Activated CD4-positive, alpha-beta T cell treated with anti-CD3 and anti-CD28 coated beads, Interleukin-2, amount 10 ng/mL, durations not matched to agents 24 days and 14 days (primary cell): ENCODE data around the gene ENO4. TPM values are rescaled to one million over a fixed set of nuclear protein-coding genes. Genes with fewer than 3 reads are reported as not detected.

Experiments
- DNase-seq: peaks from one replicate; pipeline ENCODE4 v3.0.0; 2022
- H3K27ac Mint-ChIP-seq: one replicate; pipeline ENCODE4 v1.8.0; 2022; ENCODE audit warnings: mild to moderate bottlenecking, mixed read lengths
- H3K27me3 Mint-ChIP-seq: one replicate; pipeline ENCODE4 v1.8.0; 2022; ENCODE audit warnings: mixed read lengths
- H3K36me3 Mint-ChIP-seq: one replicate; pipeline ENCODE4 v1.8.0; 2022; ENCODE audit warnings: low read depth, mild to moderate bottlenecking, mixed read lengths
- H3K4me1 Mint-ChIP-seq: one replicate; pipeline ENCODE4 v1.8.0; 2021; ENCODE audit warnings: mixed read lengths
- H3K4me3 Mint-ChIP-seq: one replicate; pipeline ENCODE4 v1.8.0; 2022; ENCODE audit warnings: mild to moderate bottlenecking, moderate library complexity, mixed read lengths
- H3K9me3 Mint-ChIP-seq: one replicate; pipeline ENCODE4 v1.8.0; 2021; ENCODE audit warnings: mixed read lengths
- intact Hi-C: fragments of 100-400 bp; cut with micrococcal nuclease; formaldehyde crosslinking; loops from one replicate; pipeline ENCODE4 v1.15.1; 2023
- total RNA-seq: library from RNA; stranded (reverse); gene quantifications from 2 replicates; pipeline ENCODE4 v1.2.3, GENCODE V29; 2022

ENO4 gene
- total RNA-seq, 1 donor from 2014 or later: not detected

DNA sequence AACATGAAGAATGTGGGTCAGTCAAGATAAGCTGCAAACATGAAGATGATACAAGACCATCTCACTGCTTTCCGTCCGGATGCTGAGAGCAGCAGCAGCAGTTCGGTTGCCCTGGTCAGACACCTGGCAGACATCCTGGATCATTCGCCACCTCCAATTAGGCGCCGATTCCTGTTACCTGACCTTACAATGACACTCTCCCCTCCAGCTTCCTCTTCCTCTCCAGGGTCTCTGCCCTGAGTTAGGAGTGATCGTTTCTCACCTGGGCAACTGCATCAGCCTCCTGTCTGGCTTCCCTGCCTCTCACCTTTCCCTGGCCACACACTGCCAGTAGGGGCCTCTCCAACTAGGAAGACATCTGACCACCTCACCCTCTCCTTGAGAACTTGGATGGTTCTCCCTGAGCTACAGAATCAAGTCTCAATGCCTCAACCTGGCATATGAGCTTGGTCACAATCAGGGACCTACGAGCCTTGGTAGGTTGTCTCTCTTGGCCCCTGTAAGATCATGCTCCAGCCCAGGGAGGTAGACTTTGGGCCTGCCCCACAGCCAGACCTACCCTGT, 31.4 kb upstream of the ENO4 start:
- Mint-ChIP-seq H3K27me3 (peaks cover 2% of the 10 kb centered on the region), H3K4me3 (no peak overlapping the region), H3K27ac (no peak overlapping the region), H3K9me3 (peaks cover 8% of the 10 kb centered on the region), H3K36me3 (no peaks in the 10 kb centered on the region), H3K4me1 (no peaks in the 10 kb centered on the region)
- intact Hi-C loops: no loop called here
- no peak for DNase-seq

DNA sequence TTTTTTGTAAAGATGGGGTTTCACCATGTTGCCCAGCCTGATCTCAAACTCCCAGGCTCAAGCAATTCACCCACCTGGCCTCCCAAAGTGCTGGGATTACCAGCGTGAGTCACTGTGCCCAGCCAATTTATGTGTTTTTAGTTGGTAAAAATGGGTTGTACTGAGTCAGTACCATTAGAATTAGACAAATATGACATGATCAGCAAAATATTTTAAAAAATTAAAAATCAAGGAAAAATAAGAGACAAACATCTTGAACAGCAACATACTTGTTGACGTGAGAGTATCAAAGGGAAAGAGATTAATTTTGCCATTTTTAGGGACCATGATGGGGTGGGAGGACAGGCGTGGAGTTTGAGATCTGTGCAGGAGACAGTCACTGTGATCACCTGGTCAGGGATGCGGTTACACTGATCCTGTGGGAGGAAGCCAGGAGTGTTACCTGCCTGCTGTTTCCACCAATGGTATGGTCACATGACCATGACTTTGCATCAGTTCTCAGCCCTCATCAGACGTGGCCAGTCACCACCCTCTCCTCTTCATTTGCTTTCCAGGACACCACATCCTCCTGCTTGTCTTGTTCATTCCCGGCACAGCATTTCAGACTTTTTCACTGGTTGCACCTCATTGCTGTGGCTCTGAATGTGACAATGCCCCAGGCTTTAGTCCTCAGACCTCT, 29.2 kb upstream of the ENO4 start:
- no peak for DNase-seq
- Mint-ChIP-seq H3K27me3 (no peaks in the 10 kb centered on the region), H3K4me1 (no peaks in the 10 kb centered on the region), H3K36me3 (no peaks in the 10 kb centered on the region), H3K4me3 (no peak overlapping the region), H3K27ac (no peak overlapping the region), H3K9me3 (peaks cover 8% of the 10 kb centered on the region)
- intact Hi-C loops: no loop called here

DNA sequence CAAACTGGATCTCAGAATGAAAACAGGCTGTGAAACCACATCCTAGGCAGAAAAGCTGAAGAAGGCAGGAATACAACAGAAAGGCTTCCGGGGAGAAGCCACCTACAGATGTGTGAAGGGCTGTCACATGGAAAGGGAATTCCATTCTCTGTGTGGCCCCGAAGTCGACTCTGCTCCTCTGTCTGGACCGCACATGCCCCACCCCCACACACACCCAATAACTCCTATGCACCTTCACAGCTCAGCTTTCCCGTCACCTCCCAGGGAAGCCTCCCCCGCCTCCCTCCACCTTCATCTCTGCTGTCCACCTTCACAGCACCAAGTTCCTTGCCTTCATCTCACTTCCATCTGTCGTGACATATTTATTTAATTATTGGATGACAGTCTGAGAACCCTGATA, 23.4 kb upstream of the ENO4 start:
- intact Hi-C loops: no loop called here

DNA sequence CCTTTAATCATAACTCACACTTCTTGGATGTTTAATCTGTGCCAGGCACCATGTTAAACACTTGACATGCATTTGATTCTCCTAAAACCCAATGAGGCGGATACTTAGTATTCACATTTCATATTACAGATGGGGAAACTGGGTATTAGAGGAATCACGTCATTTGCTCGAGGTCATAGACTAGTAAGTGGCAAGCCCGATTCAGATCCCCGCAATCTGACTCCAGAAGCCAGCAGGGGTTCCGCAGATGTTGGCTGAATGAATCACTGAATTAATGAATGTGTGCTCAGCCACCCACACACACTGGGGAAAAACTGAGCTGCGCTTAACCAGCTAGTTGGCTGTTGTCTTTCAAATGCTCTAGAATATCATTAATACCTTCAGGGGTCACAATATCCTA, 22.5 kb upstream of the ENO4 start:
- intact Hi-C loops: no loop called here
- Mint-ChIP-seq H3K4me1 (no peaks in the 10 kb centered on the region), H3K27ac (no peak overlapping the region), H3K4me3 (no peak overlapping the region), H3K36me3 (no peaks in the 10 kb centered on the region), H3K9me3 (no peaks in the 10 kb centered on the region), H3K27me3 (peaks cover 3% of the 10 kb centered on the region)
- no peak for DNase-seq

More for the DNA sequence above, 23.4 kb upstream of the ENO4 start:
- peaks cover 8% of the 10 kb centered on the region for H3K9me3 Mint-ChIP-seq
- no peaks in the 10 kb centered on the region for H3K4me1 Mint-ChIP-seq
- no peak overlapping the region for H3K4me3 Mint-ChIP-seq
- no peak overlapping the region for H3K27ac Mint-ChIP-seq
- no peak for DNase-seq
- no peaks in the 10 kb centered on the region for H3K36me3 Mint-ChIP-seq
- peaks cover 3% of the 10 kb centered on the region for H3K27me3 Mint-ChIP-seq

DNA sequence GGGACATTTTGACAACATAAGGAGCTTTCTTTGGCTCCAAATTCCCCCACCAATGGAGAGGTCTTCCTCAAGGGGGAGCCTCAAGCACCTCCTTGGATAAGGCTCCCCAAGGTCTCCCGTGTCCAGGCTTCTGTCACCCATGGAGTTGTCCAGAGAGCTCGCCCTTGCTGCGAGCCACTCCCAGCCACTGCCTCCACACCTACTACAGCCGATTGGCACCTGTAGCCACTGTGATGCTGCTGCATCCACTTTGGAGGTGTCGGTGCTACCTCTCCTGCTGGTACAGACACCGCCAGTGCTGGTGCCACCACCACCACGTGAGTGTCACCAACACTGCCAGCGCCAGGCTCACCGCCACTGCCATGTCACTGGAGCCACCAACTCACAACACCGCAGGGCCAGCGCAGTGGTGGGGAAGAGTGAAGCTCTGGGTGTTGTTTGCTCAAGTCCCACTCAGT, 22.1 kb upstream of the ENO4 start:
- Mint-ChIP-seq H3K27me3 (peaks cover 3% of the 10 kb centered on the region), H3K9me3 (no peaks in the 10 kb centered on the region), H3K4me3 (no peak overlapping the region), H3K27ac (no peak overlapping the region), H3K36me3 (no peaks in the 10 kb centered on the region), H3K4me1 (no peaks in the 10 kb centered on the region)
- intact Hi-C loops: no loop called here
- DNase-seq: no peak

DNA sequence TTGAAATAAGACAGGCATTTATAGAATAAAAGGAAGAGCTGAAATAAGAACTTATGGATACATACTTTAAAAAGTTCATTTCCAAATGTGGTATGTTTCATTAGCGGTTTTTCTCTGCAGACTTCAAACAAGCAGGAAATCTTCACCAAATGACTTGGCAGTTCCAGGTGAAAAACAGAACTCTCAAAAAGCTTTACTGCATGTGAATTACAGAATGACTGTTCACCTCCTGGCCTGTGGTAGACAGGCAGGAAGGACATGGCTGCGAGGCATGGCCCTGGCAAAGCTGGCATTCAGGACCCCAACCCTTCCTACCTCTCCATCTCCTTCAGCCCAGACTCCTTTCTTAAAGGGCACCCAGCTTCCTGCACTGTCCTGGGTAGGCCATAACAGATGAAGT, 21.2 kb upstream of the ENO4 start:
- peaks cover 3% of the 10 kb centered on the region for H3K27me3 Mint-ChIP-seq
- no peak for DNase-seq
- no peak overlapping the region for H3K4me3 Mint-ChIP-seq
- H3K27ac Mint-ChIP-seq: no peak overlapping the region
- no peaks in the 10 kb centered on the region for H3K9me3 Mint-ChIP-seq
- no peaks in the 10 kb centered on the region for H3K36me3 Mint-ChIP-seq
- no peaks in the 10 kb centered on the region for H3K4me1 Mint-ChIP-seq
- intact Hi-C loops: no loop called here

DNA sequence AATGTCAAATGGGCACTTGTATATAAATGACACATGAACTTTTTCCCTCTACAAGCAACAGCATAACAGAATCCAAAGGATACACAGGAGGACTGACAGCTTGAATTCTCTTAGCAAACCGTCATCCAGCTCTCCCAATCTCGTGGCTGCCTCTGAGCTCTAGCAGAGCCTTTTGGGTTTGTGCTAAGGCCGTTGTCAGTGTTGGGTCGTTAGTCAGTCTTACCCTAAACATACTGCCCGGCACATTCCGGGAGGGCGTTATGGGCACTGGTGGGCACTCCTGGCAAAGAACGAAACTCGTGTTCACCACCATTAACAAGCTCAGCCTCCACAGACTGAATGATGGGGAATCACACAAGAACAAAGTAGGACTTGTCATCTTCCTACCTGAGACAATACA, 19.6 kb upstream of the ENO4 start:
- H3K27me3 Mint-ChIP-seq: peaks cover 3% of the 10 kb centered on the region
- H3K36me3 Mint-ChIP-seq: no peaks in the 10 kb centered on the region
- no peak for DNase-seq
- H3K9me3 Mint-ChIP-seq: no peaks in the 10 kb centered on the region
- no peaks in the 10 kb centered on the region for H3K4me1 Mint-ChIP-seq
- no peak overlapping the region for H3K4me3 Mint-ChIP-seq
- intact Hi-C loops: no loop called here
- H3K27ac Mint-ChIP-seq: no peak overlapping the region

DNA sequence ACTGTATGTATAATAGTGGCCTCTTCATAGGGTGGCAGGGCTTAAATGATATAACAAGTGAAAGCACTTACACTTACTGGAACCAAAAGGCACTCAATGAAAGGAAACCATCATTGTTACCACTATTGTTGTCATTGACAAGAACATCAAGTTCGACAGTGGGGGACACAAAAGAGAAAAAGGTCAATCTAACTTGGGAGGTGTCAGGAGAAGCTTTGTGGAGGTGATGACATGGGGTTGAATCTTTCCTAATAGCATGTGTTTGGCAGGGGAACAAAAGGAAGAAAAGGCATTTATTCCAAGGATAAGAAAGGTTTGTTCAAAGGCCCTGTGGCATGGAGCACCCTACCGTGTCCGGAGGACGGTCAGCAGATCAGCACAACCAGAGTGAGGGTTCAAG, 18.2 kb upstream of the ENO4 start:
- no peaks in the 10 kb centered on the region for H3K9me3 Mint-ChIP-seq
- peaks cover 3% of the 10 kb centered on the region for H3K27me3 Mint-ChIP-seq
- H3K4me1 Mint-ChIP-seq: no peaks in the 10 kb centered on the region

DNA sequence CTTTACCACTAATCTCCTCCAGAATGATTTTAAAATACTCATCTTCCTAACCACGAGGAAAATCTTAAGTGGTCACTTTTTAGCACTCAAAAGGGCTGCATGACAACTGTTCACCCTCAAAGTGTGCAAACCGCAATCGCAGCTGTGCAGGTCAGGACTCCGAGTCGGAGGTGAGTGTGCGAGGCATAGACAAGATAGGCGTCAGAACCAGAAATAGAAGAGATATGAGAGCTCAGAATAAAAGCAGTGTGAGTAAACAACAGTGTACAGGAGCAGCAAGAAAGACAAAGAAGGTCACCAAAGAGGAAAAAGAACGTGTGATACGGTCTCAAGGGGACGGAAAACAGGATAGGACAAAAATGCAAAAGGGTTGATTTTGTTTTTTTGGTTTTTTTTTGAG, 17.5 kb upstream of the ENO4 start:
- no peaks in the 10 kb centered on the region for H3K9me3 Mint-ChIP-seq
- intact Hi-C loops: no loop called here

More for the DNA sequence above, 18.2 kb upstream of the ENO4 start:
- Mint-ChIP-seq H3K36me3 (no peaks in the 10 kb centered on the region), H3K27ac (no peak overlapping the region), H3K4me3 (no peak overlapping the region)
- DNase-seq: no peak
- intact Hi-C loops: no loop called here

DNA sequence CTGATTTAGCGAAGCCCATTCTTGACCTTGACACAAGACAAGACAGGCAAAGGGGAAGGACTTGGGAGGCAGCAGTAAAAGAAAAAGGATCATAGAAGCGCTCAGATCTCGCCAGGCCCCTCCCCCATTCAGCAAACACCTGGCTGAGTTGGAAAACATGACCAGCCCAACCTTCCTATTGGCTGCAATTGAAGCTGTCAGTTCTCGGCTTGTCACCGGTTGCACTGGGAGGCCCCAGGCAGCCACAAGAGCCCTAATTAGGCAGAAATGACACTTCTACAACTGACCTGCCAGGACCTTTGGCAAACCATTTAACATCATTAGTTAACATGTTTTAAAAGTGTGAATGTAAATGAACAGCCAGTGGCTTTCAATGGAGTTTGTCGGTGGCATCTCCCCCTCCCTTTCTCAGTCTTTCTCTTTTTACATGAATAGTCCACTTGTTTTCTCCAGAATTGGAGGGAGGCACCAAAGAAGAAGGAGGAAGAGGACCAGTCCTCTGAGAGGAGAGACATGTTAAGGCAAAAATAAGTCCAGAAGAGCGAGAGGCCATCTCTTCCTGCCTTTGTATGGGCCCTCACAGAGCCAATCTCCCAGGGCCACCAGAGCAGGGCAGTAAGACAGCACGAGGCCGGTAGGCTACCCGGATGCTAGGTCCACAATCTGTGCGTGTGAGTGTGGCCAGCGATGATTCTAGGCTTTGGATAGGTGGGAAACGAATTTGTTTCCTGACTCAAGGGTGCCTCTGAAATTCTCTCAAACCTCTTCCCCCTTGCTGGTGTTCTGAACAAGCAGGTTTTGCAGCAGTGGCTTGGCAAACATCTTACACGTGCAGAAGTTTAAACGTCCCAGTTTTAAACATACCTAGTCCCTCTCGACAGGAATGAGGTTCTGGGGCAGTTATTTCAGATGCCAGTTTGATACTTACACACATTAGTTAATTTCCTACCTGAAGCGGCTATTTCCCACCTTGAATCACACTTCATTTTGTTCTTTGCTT, 15.0 kb upstream of the ENO4 start:
- no peak for DNase-seq
- Mint-ChIP-seq H3K27ac (no peak overlapping the region), H3K27me3 (peaks cover 3% of the 10 kb centered on the region), H3K9me3 (no peaks in the 10 kb centered on the region), H3K4me3 (no peak overlapping the region), H3K36me3 (no peaks in the 10 kb centered on the region), H3K4me1 (no peaks in the 10 kb centered on the region)
- intact Hi-C loops: no loop called here

More for the DNA sequence above, 17.5 kb upstream of the ENO4 start:
- DNase-seq: no peak
- peaks cover 3% of the 10 kb centered on the region for H3K27me3 Mint-ChIP-seq
- no peak overlapping the region for H3K4me3 Mint-ChIP-seq
- H3K27ac Mint-ChIP-seq: no peak overlapping the region
- H3K36me3 Mint-ChIP-seq: no peaks in the 10 kb centered on the region
- no peaks in the 10 kb centered on the region for H3K4me1 Mint-ChIP-seq

DNA sequence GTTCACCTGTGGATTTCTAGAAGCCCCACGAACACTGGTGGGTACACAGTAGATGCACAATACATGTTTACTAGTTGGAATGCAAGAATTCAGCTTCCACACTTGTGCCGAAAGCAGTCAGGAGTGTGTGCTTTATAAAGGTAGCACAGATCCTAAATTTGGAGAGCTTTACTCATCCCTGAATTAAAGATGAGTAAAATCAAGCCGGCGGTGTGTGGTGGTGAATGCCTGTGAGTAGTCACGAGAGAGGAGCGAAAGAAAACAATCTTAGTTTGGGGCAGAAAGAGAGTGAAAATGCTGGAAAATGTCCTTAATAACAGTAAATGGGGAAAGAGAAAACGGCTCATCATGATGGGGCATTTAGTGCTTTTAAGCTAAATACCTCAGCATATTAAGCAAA, 13.6 kb upstream of the ENO4 start:
- no peaks in the 10 kb centered on the region for H3K36me3 Mint-ChIP-seq
- no peak overlapping the region for H3K4me3 Mint-ChIP-seq
- H3K27me3 Mint-ChIP-seq: peaks cover 5% of the 10 kb centered on the region
- intact Hi-C loops: no loop called here
- H3K27ac Mint-ChIP-seq: no peak overlapping the region
- no peaks in the 10 kb centered on the region for H3K4me1 Mint-ChIP-seq
- no peak for DNase-seq
- no peaks in the 10 kb centered on the region for H3K9me3 Mint-ChIP-seq

DNA sequence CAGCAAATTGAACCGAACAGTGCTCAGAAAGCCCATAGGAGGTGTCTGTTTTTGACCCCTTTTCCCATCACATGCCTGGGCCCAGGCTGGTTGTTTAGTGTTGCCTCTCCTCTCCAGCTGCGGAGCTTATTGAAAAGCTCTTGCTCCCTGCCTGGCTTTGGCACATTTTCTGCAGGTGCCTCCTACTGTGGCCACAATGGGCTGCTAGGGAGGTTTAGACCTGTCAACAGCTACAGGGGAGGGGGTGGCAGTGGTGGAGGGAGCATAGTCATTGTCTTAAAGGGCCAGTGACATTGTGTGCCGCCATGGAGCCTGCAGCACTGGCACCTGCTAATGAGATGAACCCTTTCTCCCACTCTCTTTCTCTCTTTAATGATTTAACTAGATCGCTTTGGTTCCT, 13.2 kb upstream of the ENO4 start:
- intact Hi-C loops: no loop called here
- no peaks in the 10 kb centered on the region for H3K36me3 Mint-ChIP-seq

DNA sequence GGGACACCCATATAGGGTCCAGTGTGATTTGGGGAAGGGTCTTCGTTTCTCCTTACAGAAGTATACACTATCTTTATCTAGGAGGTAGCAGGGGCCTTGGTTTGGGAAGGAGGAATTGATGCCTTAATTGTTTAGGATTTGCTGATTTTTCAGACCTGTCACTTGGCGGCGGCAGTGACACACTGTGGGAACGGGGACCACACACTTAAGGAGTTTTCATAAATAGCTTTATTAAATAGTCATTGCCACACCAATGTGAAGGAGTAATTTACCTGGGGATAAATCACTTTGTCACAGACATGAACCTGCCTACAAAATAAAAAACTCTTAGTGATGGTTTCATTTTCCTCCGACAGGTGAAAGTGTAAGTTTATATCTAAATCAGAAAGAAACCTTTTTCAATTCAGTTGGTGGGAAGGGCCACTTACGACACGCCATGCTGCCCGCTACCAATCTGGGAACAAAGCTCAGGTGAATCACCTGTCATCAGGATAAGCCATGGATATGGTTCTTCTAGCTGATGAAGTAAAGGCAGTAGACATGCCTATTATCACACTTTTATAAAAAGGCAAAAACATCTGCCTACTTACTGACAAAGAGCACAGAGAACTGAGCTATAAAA, 12.3 kb upstream of the ENO4 start:
- intact Hi-C loops: no loop called here
- no peaks in the 10 kb centered on the region for H3K9me3 Mint-ChIP-seq

More for the DNA sequence above, 13.2 kb upstream of the ENO4 start:
- Mint-ChIP-seq H3K27ac (no peak overlapping the region), H3K4me3 (no peak overlapping the region), H3K27me3 (peaks cover 9% of the 10 kb centered on the region), H3K9me3 (no peaks in the 10 kb centered on the region), H3K4me1 (no peaks in the 10 kb centered on the region)
- no peak for DNase-seq

More for the DNA sequence above, 12.3 kb upstream of the ENO4 start:
- H3K4me3 Mint-ChIP-seq: no peak overlapping the region
- no peaks in the 10 kb centered on the region for H3K36me3 Mint-ChIP-seq
- no peak overlapping the region for H3K27ac Mint-ChIP-seq
- peaks cover 9% of the 10 kb centered on the region for H3K27me3 Mint-ChIP-seq
- no peak for DNase-seq
- no peaks in the 10 kb centered on the region for H3K4me1 Mint-ChIP-seq
